HUES6 (cell line): ENCODE data around the gene ZNF777.
"Not testable (repeated sequence)": the region's sequence is repeated elsewhere in the genome, so short reads cannot be mapped to it uniquely, and the experiment has no call there.

Source experiments
- H3K27ac ChIP-seq: 2 replicates; pipeline ENCODE4 v1.7.0; 2013; ENCODE audit warnings: low read depth, mild to moderate bottlenecking, low read length, inconsistent platforms
- H3K27me3 ChIP-seq: 2 replicates; pipeline ENCODE4 v1.6.1; 2013; ENCODE audit warnings: low read length; ENCODE audit not compliant: control insufficient read depth, insufficient read depth
- H3K36me3 ChIP-seq: 2 replicates; pipeline ENCODE4 v1.6.1; 2013; ENCODE audit warnings: low read length; ENCODE audit not compliant: control insufficient read depth, insufficient read depth
- H3K4me1 ChIP-seq: 2 replicates; pipeline ENCODE4 v1.6.1; 2013; ENCODE audit warnings: low read length; ENCODE audit not compliant: control insufficient read depth, insufficient read depth
- H3K4me3 ChIP-seq: 2 replicates; pipeline ENCODE4 v1.5.1; 2013; ENCODE audit warnings: low read depth, low read length
- H3K9ac ChIP-seq: one replicate; pipeline ENCODE4 v1.6.1; 2013; ENCODE audit warnings: mild to moderate bottlenecking, low read length
- H3K9me3 ChIP-seq: 2 replicates; pipeline ENCODE4 v1.6.1; 2013; ENCODE audit warnings: low read depth, low read length; ENCODE audit not compliant: control insufficient read depth, insufficient read depth

Gene ZNF777

DNA sequence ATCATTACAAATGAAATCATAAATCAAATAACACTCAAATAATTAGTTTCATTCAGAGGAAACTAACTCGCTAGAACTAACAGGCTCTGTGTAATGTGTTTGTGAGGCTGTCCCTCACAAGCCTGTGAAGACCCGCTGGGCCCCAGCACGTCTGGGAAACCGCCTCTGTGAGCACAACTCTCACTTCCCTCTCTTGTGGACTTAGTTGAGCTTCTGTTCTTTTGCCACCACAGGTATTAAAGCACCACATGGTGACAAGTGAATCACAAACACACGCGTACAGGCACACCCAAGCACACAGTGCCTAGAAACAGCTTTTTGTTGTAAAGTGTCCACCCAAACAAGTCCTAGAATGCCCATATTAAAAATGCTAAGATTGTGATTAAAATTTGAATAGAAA lies 51.0 kb downstream of the ZNF777 start:
- H3K4me1 ChIP-seq = no peaks in the 10 kb centered on the region
- H3K27me3 ChIP-seq = peaks cover 8% of the 10 kb centered on the region
- H3K36me3 ChIP-seq = no peaks in the 10 kb centered on the region
- no peaks in the 10 kb centered on the region; the same call in 1 of the 2 replicates for H3K9me3 ChIP-seq
- no peak overlapping the region for H3K27ac ChIP-seq
- no peak overlapping the region for H3K9ac ChIP-seq
- H3K4me3 ChIP-seq = no peak overlapping the region

GRCh38 chr7:149404825-149405224 lies 56.0 kb downstream of the ZNF777 start:
- Histone ChIP-seq H3K36me3 (no peaks in the 10 kb centered on the region), H3K27ac (no peak overlapping the region), H3K4me3 (no peak overlapping the region), H3K27me3 (no peaks in the 10 kb centered on the region), H3K4me1 (no peaks in the 10 kb centered on the region), H3K9ac (no peak overlapping the region), H3K9me3 (no peaks in the 10 kb centered on the region)

GRCh38 chr7:149404396-149404795 lies 56.5 kb downstream of the ZNF777 start:
- no peaks in the 10 kb centered on the region for H3K27me3 ChIP-seq
- no peaks in the 10 kb centered on the region for H3K36me3 ChIP-seq
- no peaks in the 10 kb centered on the region for H3K9me3 ChIP-seq
- no peaks in the 10 kb centered on the region for H3K4me1 ChIP-seq
- H3K27ac ChIP-seq = no peak overlapping the region
- no peak overlapping the region for H3K9ac ChIP-seq
- H3K4me3 ChIP-seq = no peak overlapping the region

DNA sequence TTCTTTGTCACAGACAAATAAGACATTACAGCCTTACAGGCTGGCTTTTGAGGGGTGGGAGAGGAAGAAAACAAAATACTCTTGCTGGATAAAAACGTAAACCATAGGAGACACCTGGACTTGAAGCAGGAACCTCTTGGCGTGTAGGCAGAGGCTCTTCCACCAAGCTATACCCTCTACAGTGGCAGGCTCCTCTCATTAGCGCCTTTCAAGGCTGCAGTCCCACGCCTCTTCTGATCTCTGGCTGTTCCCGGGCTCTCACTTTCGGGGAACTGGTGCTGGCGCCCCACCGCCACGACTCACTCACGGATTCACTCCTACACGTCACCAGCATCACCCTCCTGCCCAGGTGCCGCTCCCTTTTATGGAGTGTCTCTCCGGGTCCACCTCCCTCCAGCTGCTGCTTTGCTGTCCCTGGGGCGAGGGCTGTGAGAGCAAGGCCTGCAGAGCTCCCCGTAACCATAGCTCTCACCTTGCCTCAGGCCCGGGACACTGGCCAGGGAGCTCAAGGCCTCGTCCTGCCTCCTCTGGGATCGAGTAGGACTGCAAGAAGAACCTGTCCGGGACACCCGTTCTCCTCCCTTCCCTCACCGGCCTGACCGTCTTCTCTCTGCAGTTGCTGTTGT lies 62.6 kb downstream of the ZNF777 start:
- Histone ChIP-seq H3K27me3 (no peaks in the 10 kb centered on the region), H3K4me3 (no peak overlapping the region), H3K4me1 (no peaks in the 10 kb centered on the region), H3K36me3 (no peaks in the 10 kb centered on the region), H3K27ac (no peak overlapping the region), H3K9ac (no peak overlapping the region), H3K9me3 (peaks cover 6% of the 10 kb centered on the region)

- H3K36me3 ChIP-seq = no peaks in the 10 kb centered on the region
- no peak overlapping the region for H3K4me3 ChIP-seq
- H3K27ac ChIP-seq = no peak overlapping the region
- H3K9me3 ChIP-seq = peaks cover 6% of the 10 kb centered on the region
- H3K4me1 ChIP-seq = no peaks in the 10 kb centered on the region
- H3K27me3 ChIP-seq = no peaks in the 10 kb centered on the region
- H3K9ac ChIP-seq = no peak overlapping the region
These were observed 63.3 kb downstream of the ZNF777 start for GRCh38 chr7:149397470-149398043.

GRCh38 chr7:149388550-149389335 lies 72.1 kb downstream of the ZNF777 start:
- H3K9me3 ChIP-seq, H3K27me3 ChIP-seq, H3K9ac ChIP-seq, H3K36me3 ChIP-seq, H3K27ac ChIP-seq, H3K4me1 ChIP-seq, H3K4me3 ChIP-seq: not testable (repeated sequence)

DNA sequence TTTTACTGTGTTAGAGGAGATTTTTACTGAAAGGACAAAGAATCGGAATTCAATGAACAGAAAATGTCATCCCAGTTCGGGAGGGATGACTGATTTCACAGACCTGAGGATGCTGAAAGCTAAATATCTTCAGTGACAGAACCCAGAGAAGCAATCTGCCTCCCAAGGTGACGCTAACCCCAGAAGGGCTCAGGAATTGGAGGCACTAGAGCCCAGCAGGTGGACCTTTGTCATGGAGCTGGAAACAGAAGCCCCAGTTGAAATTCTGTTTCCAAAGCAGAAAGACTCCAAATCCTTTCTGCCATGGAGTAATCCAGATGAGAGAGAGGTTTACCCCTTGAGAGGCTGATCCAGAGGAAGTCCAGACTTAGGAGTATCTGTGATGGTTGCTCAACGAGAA lies 74.3 kb downstream of the ZNF777 start:
- not testable (repeated sequence) for H3K36me3 ChIP-seq, H3K27ac ChIP-seq, H3K27me3 ChIP-seq, H3K9me3 ChIP-seq, H3K4me1 ChIP-seq, H3K9ac ChIP-seq, H3K4me3 ChIP-seq

- no peak overlapping the region for H3K27ac ChIP-seq
- peaks cover 4% of the 10 kb centered on the region; the same call in 1 of the 2 replicates for H3K9me3 ChIP-seq
- no peaks in the 10 kb centered on the region for H3K36me3 ChIP-seq
- H3K4me1 ChIP-seq = no peaks in the 10 kb centered on the region
- 0 out of 2 replicates have a peak, but pooled peaks cover 3% of the 10 kb centered on the region for H3K27me3 ChIP-seq
- no peak overlapping the region for H3K4me3 ChIP-seq
- H3K9ac ChIP-seq = no peak overlapping the region
These were observed 75.5 kb downstream of the ZNF777 start for GRCh38 chr7:149385195-149385950.
